MM.1S (cell line): ENCODE data around the gene USP24.
"Not testable (repeated sequence)": the region's sequence is repeated elsewhere in the genome, so short reads cannot be mapped to it uniquely, and the experiment has no call there.

ENCODE experiments used
- EZH2phosphoT487 ChIP-seq: fragments of 300-600 bp; sonication (generic); IDR thresholded peaks from 2 replicates; pipeline ENCODE4 v1.6.1; 2018; ENCODE audit warnings: antibody characterized with exemption, low read length
- TF ChIP-seq, protein P1 (sequence below): fragments of 300-600 bp; sonication (generic); IDR thresholded peaks from 2 replicates; pipeline ENCODE4 v1.5.1; 2016; ENCODE audit warnings: antibody characterized with exemption, low read length, mixed read lengths

DNA sequence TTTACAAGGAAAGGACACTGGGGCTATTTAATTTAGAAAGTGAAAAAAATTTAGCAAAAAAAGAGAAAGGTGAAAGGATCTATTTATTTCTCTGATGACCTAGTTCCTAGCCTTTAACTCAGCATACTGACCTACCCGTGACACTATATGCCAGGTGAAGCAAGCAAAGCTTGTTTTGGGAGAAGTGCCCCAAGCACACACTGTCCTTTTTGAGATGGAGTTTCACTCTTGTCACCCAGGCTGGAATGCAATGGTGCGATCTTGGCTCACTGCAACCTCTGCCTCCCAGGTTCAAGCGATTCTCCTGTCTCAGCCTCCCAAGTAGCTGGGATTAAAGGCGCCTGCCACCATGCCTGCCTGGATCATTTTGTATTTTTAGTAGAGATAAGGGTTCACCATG is 14.6 kb upstream of the USP24 start:
- TF ChIP-seq, protein P1, sequence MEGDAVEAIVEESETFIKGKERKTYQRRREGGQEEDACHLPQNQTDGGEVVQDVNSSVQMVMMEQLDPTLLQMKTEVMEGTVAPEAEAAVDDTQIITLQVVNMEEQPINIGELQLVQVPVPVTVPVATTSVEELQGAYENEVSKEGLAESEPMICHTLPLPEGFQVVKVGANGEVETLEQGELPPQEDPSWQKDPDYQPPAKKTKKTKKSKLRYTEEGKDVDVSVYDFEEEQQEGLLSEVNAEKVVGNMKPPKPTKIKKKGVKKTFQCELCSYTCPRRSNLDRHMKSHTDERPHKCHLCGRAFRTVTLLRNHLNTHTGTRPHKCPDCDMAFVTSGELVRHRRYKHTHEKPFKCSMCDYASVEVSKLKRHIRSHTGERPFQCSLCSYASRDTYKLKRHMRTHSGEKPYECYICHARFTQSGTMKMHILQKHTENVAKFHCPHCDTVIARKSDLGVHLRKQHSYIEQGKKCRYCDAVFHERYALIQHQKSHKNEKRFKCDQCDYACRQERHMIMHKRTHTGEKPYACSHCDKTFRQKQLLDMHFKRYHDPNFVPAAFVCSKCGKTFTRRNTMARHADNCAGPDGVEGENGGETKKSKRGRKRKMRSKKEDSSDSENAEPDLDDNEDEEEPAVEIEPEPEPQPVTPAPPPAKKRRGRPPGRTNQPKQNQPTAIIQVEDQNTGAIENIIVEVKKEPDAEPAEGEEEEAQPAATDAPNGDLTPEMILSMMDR, result not testable (repeated sequence)
- not testable (repeated sequence) for TF ChIP-seq EZH2phosphoT487
